Thymus (tissue), 11 donors: ENCODE measurements around the gene GGN. TPM values are rescaled to one million over a fixed set of nuclear protein-coding genes. Genes with fewer than 3 reads are reported as not detected.
A peak's percentile ranks its signal among the peaks of the same experiment; 100 is the strongest.

Experiments used
- DNase-seq, 9 donors: peaks; one replicate each; pipeline ENCODE4 v3.0.0-alpha.2; 2013; ENCODE audit warnings: low spot score in 9 of 9, low read depth in 6 of 9, missing footprints in 1 of 9
- H3K27ac ChIP-seq, 2 donors: one replicate each; pipeline ENCODE4 v1.5.1; 2013; ENCODE audit warnings: control low read depth in 1 of 2, low read depth in 1 of 2, low read length in 1 of 2, mild to moderate bottlenecking in 1 of 2, moderate library complexity in 1 of 2
- H3K27me3 ChIP-seq, 2 donors: one replicate each; pipeline ENCODE4 v1.5.1; 2013; ENCODE audit warnings: low read length in 1 of 2; ENCODE audit not compliant: control insufficient read depth in 2 of 2, insufficient read depth in 1 of 2
- H3K36me3 ChIP-seq, 2 donors: one replicate each; pipeline ENCODE4 v1.5.1; 2013; ENCODE audit warnings: low read length in 1 of 2, mild to moderate bottlenecking in 1 of 2, moderate library complexity in 1 of 2; ENCODE audit not compliant: control insufficient read depth in 2 of 2, insufficient read depth in 2 of 2
- H3K4me1 ChIP-seq, 2 donors: one replicate each; pipeline ENCODE4 v1.5.1; 2013; ENCODE audit warnings: low read length in 2 of 2; ENCODE audit not compliant: control insufficient read depth in 2 of 2, insufficient read depth in 2 of 2
- H3K4me3 ChIP-seq, 2 donors: one replicate each; pipeline ENCODE4 v1.5.1; 2013; ENCODE audit warnings: low read length in 2 of 2, control low read depth in 1 of 2, mild to moderate bottlenecking in 1 of 2
- H3K9me3 ChIP-seq, 2 donors: one replicate each; pipeline ENCODE4 v1.5.1; 2013; ENCODE audit warnings: low read length in 1 of 2, mild to moderate bottlenecking in 1 of 2; ENCODE audit not compliant: control insufficient read depth in 2 of 2, insufficient read depth in 1 of 2
- WGBS: extraction: QIAGEN DNeasy Blood & Tissue Kit; methylation state at CpG from one replicate; pipeline ENCODE4 v1.1.7; 2013; 5-methylcytosine and 5-hydroxymethylcytosine counted together
- polyA plus RNA-seq: library from polyadenylated mRNA; stranded (reverse); fragments of 200-250 nt; gene quantifications from one replicate; pipeline ENCODE4 v1.2.3, GENCODE V29; 2013
- total RNA-seq: library from RNA; stranded (reverse); fragments of 120-200 nt; gene quantifications from one replicate; pipeline ENCODE4 v1.2.4, GENCODE V29; 2013
- donor health status: healthy.

GGN gene
- total and polyA plus RNA-seq, 2 donors, result 0.07 TPM; not detected in 1

DNA sequence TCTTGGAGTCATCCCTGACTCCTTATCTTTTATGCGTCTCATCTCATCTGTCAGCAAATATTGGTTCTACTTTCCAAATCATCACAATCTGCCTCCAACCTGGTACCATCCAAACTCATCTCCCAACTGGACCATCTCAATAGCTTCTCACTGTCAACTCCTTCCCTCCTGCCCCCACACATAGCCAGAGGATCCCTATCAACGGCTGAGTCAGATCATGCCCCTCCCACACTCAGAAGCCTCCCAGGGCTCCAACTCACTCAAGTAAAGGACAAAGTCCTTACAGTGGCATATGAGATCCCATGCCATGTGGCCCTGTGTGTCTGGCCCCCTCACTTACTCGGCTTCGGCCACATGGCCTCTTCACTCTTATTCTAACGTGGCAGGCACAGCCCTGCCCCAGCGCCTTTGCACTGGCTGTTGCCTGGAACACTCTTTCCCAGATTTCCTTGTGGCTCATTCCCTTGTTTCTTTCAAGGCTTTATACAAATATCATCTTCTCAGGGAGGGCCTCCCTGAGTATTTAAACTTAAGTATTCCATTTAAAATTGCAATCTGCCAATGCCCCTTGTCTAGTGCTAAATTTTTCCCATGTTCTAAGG lies 5.0 kb upstream of the GGN start:
- Histone ChIP-seq H3K9me3 (peaks cover 0 to 6% of the 10 kb centered on the region in 2 donors), H3K27ac (no peak overlapping the region), H3K27me3 (peaks cover 79 to 97% of the 10 kb centered on the region in 2 donors), H3K4me1 (peaks cover 5 to 15% of the 10 kb centered on the region in 2 donors), H3K36me3 (no peaks in the 10 kb centered on the region), H3K4me3 (no peak overlapping the region)
- WGBS, result 84% methylated on average over 6 of the region's 6 CpGs
- no peak for DNase-seq

DNA sequence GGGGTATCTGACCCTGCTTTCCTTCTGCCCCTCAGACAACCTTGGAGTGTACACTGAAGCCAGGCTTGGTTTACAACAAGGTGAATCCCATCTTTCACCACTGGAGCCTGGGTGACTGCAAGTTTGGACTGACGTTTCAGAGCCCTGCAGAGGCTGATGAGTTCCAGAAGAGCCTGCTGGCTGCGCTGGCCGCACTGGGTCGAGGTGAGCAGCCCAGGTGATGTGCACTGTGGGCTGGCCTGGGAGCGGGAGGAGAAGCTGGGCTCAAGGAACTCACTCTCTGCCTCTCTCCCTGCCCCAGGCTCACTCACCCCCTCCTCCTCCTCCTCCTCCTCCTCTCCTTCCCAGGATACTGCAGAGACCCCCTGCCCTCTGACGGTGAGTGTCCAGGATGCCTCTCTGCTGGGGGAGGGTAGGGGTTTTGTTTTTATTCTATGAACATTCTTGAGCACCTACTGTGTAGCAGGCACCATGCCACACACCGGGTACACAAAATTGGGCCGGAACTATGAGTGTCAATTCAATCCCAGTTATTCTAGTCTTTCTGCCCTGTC lies 4.2 kb upstream of the GGN start:
- peaks cover 13 to 24% of the 10 kb centered on the region in 2 donors for H3K4me1 ChIP-seq
- WGBS, result 75% methylated on average over 8 of the region's 8 CpGs

DNA sequence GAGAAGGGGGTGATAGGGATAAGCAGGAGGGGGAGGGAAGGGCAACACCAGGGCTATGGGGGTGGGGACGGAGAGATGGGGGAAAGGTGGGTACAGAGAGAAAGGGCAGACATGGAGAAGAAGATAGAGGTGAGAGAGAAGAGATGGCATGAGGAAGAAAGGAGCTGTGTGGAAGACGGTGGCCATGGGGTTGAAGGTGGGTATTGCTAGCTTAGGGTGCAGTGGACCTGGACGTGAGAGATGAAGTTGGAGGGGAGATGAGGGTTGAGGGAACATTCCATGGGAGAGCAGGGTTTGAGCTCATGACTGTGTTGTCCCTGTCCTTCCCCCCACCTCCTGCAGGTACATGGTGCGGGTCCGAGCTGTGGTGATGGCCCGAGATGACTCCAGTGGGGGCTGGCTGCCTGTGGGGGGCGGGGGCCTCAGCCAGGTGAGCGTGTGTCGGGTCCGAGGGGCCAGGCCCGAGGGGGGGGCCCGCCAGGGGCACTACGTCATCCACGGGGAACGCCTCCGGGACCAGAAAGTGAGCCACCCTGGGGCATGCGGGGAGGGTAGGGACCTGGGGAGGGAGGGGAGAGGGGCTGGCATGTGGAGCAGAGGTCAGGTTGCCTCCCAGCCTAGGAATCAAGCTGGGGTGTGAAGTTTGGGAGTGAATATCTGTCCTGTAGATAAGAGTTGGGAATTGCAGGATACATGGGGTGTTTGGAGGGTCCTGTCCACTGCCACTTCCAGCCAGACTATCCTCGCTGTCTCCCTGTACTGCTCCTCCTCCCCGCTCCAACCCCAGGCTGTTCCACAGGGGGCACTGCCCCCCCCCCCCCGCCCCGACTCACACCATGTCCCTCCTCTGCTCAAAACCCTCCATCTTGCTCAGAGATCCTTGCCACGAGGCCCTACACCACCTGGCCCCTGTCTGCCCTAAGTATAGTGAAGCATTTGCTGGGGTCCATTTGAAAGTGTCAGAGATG lies 2.4 kb upstream of the GGN start:
- Histone ChIP-seq H3K27ac (no peak overlapping the region), H3K36me3 (no peaks in the 10 kb centered on the region), H3K27me3 (peaks cover 78 to 99% of the 10 kb centered on the region in 2 donors), H3K4me1 (peaks cover 18 to 34% of the 10 kb centered on the region in 2 donors), H3K4me3 (no peak overlapping the region), H3K9me3 (peaks cover 0 to 6% of the 10 kb centered on the region in 2 donors)
- DNase-seq, result no peak
- 49% methylated on average over 22 of the region's 22 CpGs for WGBS

More for the DNA sequence above, 4.2 kb upstream of the GGN start:
- Histone ChIP-seq H3K9me3 (peaks cover 0 to 6% of the 10 kb centered on the region in 2 donors), H3K27ac (no peak overlapping the region), H3K4me3 (no peak overlapping the region), H3K36me3 (no peaks in the 10 kb centered on the region), H3K27me3 (peaks cover 79 to 97% of the 10 kb centered on the region in 2 donors)
- no peak for DNase-seq

DNA sequence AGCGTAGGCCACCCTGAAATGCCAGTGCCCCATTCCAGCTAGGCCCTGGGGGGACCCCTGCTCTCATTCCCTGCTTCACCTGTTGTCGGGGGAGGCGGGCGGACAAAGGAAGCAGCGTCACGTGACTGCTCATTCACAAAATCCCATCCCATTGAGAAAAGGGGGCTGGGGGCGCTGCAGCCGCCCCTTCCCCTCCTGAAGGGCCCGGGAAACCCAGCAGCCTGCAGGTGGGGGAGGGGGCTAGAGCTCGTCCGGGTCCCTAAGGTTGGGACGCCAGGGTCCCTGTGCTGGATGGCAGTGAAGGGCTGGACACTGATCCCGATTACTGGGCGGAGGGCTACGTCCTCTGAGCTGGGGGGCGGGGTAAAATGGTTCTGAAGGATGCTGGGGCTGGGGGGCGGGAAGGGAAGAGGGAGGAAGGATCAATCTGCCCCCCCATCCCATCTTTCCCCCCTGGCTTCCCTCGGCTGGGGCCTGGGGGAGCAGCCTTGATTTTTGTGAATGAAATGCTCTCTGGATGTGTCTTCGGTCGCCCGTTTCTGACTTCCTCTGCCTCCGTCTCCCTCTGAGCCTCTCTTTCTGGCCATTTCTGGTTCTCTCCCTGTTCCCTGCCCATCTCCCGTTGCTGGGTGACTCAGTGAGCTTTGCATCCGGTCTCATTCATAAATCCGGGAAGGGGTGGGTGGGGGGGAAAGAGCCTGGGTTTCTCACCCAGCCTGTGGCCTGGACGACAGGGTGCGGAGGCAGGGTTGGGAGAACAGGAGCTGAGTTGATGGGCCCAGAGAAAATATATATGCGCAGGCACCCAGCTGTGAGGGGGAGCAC lies 1.5 kb upstream of the GGN start:
- no peak overlapping the region for H3K27ac ChIP-seq
- H3K27me3 ChIP-seq, result peaks cover 71 to 99% of the 10 kb centered on the region in 2 donors

DNA sequence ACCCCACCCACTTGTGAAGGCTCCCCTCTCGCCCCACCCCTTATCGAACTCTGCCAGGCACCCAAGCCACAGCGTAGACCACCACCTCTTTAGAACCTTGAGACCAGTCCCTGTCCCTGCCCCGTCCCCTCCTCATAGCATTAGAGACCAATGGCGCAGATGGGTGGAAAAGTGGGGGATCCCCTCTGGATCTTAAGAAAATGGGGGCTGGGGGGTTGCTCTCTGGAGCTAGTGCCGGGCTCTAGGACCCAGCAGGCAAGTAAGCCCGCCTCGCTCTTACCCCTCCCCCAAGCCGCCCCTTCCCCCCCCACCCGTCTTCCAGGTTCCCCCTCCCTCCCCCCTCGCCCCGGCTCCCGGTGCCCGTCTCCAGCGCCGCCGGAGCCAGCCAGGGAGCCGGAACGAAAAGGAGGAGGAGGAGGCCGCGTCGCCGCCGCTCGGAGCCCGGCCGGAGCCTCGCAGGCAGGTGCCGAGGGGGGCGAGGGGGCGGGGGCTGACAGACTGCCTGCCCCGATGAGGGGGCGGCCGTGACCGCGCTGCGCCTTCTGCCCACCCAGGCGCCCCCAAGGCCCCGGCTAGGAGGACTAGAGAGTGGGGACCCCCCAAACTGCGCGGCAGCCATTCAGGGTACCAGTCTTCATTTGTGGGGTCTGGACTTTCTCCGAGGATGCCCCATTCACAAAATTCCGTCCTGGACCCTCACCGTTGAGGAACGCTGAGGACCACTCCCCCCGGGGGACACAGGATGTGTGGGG lies 691 bp upstream of the GGN start, which contains the start of gene SPRED3:
Gene SPRED3 (plus strand): TSS at position 349 of the 752 bp plus-strand sequence. CDS start 1,606 bp downstream, outside the sequence.
- 2% methylated on average over 46 of the region's 46 CpGs for WGBS
- H3K27ac ChIP-seq, result no peak within 1 kb of the TSS
- peaks cover 11 to 12% of the 10 kb centered on the region in 2 donors for H3K36me3 ChIP-seq
- no peak for DNase-seq
- peaks cover 18 to 31% of the 10 kb centered on the region in 2 donors for H3K4me1 ChIP-seq
- H3K4me3 ChIP-seq, result peak within 1 kb of the TSS; percentile 18 to 49
- peaks cover 0 to 6% of the 10 kb centered on the region in 2 donors for H3K9me3 ChIP-seq
- peaks cover 64 to 94% of the 10 kb centered on the region in 2 donors for H3K27me3 ChIP-seq

More for the DNA sequence above, 1.5 kb upstream of the GGN start:
- peaks cover 18 to 31% of the 10 kb centered on the region in 2 donors for H3K4me1 ChIP-seq
- H3K9me3 ChIP-seq, result peaks cover 0 to 6% of the 10 kb centered on the region in 2 donors
- DNase-seq, result peak in 1 of 9 donors; percentile 37
- H3K36me3 ChIP-seq, result peaks cover 4 to 5% of the 10 kb centered on the region in 2 donors
- whole genome bisulfite sequencing, result 11% methylated on average over 28 of the region's 28 CpGs
- H3K4me3 ChIP-seq, result peak overlapping the region in 1 of 2 donors; percentile 49

DNA sequence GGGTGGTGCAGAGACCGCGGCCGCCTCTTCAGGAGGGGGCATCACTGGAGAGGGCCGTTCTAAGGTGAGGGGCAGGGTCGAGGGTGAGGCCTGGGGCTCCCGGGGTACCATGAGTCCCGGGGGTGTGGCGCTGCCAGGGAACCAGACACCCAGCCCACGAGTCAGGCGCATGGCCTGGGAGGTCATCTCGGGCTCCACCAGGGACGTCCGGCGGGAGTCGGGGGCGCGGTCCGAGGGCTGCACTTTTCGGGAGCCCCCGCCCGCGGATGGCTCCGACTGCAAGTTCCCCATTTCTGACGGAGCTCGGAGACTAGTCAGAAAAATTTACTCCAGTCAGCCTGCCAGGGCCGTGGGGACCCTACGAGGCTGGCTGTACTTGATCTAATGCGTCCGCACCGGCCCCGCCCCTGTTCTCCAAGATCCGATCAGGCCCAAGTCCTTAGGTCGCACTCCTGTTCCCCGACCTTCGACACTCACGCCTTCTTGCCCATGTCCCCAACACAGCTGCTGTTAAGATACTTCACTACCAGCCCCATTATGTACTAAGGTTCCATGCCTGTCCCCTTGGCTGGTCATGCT lies 774 bp downstream of the GGN start:
- Histone ChIP-seq H3K4me1 (peaks cover 18 to 31% of the 10 kb centered on the region in 2 donors), H3K27ac (no peak overlapping the region), H3K36me3 (peaks cover 21 to 25% of the 10 kb centered on the region in 2 donors), H3K9me3 (peaks cover 0 to 3% of the 10 kb centered on the region in 2 donors), H3K4me3 (peak overlapping the region in 1 of 2 donors; percentile 49), H3K27me3 (peaks cover 58 to 80% of the 10 kb centered on the region in 2 donors)
- no peak for DNase-seq
- WGBS, result 5% methylated on average over 36 of the region's 36 CpGs

DNA sequence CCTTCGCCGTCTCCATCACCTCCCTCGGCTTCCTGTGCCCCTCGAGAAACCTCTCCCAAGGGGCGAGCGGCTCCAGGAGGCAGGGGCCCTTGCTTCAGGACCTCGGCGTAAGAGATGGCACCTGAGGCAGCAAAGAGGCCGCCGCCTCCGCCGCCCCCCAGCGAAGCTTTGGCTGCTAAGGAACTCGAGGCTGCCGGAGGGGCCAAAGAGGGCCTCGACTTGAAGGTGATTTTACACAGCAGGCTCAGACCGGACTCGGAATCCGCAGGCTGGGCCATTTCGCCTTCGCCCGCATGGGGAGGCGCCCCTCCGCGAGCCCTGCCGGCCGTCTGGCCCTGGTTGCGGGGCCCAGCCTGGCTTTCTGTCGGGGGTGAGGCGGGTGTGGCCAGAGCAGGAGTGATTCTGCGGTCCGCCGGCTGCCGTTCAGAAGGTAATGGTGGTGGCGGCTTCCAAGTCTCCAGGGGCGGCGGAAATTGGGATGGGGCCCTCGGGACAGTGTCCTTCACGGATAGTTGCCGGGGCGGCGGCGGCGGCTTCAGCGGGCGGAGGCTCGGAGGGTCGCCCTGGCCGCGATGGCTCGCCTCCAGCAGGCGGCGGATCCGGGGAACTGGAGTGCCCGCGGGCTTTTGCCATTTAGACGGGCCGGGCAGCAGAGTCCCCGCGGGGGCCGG lies 1.4 kb downstream of the GGN start:
- H3K27me3 ChIP-seq, result peaks cover 55 to 74% of the 10 kb centered on the region in 2 donors
- DNase-seq, result no peak
- peaks cover 0 to 3% of the 10 kb centered on the region in 2 donors for H3K9me3 ChIP-seq
- peaks cover 27 to 31% of the 10 kb centered on the region in 2 donors for H3K36me3 ChIP-seq
- H3K4me3 ChIP-seq, result peak overlapping the region in 1 of 2 donors; percentile 5
- WGBS, result 48% methylated on average over 61 of the region's 61 CpGs
- H3K4me1 ChIP-seq, result peaks cover 18 to 31% of the 10 kb centered on the region in 2 donors
- H3K27ac ChIP-seq, result no peak overlapping the region
